GM12891 (cell line): ENCODE data around the gene LAT.

Source experiments
- PAX5 ChIP-seq: IDR thresholded peaks from 2 replicates; pipeline ENCODE4 v1.6.1; 2011; ENCODE audit warnings: low read length, moderate library complexity, mild to moderate bottlenecking; ENCODE audit not compliant: insufficient read depth, severe bottlenecking
- POLR2A ChIP-seq: IDR thresholded peaks from 2 replicates; pipeline ENCODE4 v1.6.1; 2011; ENCODE audit warnings: low read depth, low read length, control low read depth
- POLR2AphosphoS5 ChIP-seq: IDR thresholded peaks from 2 replicates; pipeline ENCODE4 v1.6.1; 2011; ENCODE audit warnings: low read depth, low read length, control low read depth
- POU2F2 ChIP-seq: IDR thresholded peaks from 2 replicates; pipeline ENCODE4 v1.6.1; 2011; ENCODE audit warnings: low read depth, mild to moderate bottlenecking, control low read depth, low read length, moderate library complexity
- SPI1 ChIP-seq: IDR thresholded peaks from 2 replicates; pipeline ENCODE4 v1.6.1; 2011; ENCODE audit warnings: low read depth, low read length, control low read depth
- TAF1 ChIP-seq: IDR thresholded peaks from 2 replicates; pipeline ENCODE4 v1.6.1; 2011; ENCODE audit warnings: low read depth, low read length, control low read depth

- TF ChIP-seq POLR2AphosphoS5 (no peak), POLR2A (no peak), TAF1 (no peak), PAX5 (no peak), POU2F2 (no peak), SPI1 (no peak)
These were observed 37.3 kb downstream of the LAT start for GRCh38 chr16:29022196-29022595.
